Stimulated activated CD4-positive, alpha-beta T cell treated with anti-CD3 and anti-CD28 coated beads, Interleukin-2, amount 100 ng/mL, for 4 hours (primary cell): ENCODE results near the gene WNT5B.
A peak's percentile ranks its signal among the peaks of the same experiment; 100 is the strongest.

Experiments used
- DNase-seq: peaks from one replicate; pipeline ENCODE4 v3.0.0-alpha.2; 2020; ENCODE audit warnings: low read depth

Gene WNT5B

DNA sequence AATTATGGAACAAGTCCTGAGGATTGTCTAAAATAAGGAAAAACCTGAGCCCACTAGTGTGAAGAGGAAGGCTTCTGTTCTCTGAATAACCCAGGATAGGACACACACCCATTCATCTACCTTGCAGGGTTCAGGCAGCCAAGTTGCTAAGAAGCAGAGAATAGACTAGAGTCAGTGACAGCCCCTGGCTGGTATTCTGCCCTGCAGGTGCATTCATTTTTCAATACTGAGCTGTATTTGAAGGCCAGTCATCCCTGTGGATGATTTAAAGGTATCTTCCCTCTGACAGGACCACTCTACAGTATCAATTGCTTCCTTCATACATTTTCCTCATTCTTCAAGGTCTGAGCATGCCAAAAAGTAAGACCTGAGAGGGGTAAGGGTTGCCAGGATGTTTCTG, 22.9 kb downstream of the WNT5B start:
- DNase-seq = no peak

DNA sequence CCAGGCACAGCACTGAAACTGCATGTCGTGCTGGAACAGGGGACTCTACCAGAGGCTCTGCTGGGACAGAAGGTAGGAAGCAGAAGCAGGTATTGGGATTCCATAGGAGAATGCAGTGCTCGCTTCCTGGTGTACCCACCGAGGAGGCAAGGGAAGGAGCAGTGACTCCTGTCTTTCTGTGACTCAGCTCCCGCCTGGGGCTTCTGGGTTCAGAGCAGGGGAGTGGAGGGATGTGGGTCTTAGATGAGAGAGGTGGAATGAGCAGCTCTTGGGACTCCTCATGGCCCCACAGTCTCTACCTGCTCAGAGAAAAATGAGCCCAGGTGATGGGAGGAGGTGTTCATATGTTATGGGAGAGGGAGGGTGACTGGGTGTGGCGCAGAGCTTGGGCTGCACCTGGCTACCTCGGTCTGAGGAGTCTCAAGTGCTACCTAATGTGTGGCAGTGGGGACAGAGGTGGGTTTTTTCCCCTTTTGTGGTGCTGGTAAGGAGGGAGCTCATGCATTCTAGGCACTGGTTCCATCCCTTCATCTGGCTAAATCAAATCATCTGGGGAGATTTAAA, 26.3 kb downstream of the WNT5B start:
- no peak for DNase-seq

GRCh38 chr12:1656902-1657301, 27.9 kb downstream of the WNT5B start:
- DNase-seq = no peak

GRCh38 chr12:1657688-1658087, 28.7 kb downstream of the WNT5B start:
- no peak for DNase-seq

- peak; percentile 71 for DNase-seq
Observed at GRCh38 chr12:1660304-1661187, 31.5 kb downstream of the WNT5B start.

GRCh38 chr12:1661553-1662335, 32.7 kb downstream of the WNT5B start:
- peak; percentile 73 for DNase-seq

DNA sequence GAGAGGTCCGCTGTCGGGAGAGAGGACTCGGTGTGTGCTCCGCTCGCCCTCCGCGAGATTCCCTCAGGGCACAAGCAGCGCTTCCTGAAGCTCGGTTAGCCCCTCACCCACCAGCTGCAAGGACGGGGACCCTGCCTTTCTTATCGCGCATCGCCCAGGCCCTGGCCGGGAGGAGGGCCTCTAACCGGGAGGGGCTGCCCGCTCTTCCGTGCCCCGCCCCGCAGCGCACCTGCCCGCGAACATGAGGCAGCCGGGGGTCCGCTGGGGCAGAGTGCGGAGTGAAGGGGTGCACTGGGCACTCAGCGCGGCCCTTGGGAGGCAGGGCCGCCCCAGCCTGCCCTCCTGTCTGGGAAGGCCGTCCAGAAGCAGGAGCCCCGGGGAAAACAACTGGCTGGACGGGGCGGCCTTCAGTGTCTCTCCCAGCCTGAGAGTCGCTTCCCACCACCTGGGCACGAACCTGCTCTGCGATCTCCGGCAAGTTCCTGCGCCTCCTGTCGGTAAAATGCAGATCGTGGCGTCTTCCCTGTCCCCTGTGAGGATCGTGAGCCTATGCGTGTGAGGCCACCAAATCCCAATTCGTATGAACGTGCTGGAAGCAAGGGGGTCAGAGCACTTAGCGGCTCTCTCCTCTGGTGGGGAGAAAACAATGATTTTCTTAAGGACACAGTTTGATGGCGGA, 33.9 kb downstream of the WNT5B start:
- DNase-seq = no peak

DNA sequence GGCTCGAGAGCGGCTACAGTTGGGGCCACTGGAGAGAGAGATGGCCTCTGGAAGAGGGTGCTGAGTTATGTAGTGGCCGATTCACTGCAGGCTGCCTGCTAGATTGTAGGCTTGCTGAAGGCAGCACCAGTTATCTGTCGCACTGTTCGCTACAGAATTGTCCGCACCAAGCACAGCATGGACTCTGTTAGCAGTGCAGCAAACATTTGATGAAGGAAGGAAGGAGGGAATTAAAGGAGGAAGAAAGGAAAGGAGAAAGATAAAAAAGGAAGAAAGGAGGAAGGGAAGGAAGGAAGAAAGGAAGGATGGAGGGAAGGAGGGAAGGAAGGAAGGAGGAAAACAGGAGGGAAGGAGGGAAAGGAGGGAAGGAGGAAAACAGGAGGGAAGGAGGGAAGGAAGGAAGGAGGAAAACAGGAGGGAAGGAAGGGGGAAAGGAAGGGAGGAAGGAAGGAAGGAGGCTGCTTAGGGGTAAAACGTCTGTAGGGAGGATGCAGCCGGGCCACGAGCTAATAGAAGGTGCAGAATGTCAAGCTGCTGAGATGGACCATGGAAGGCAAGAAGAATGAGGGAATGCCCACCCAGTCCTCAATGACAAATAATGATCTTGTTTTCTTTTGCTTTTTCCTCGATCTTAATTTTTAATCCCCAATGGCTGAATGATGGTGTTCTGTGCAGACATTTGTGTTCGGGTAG, 34.6 kb downstream of the WNT5B start:
- no peak for DNase-seq

DNA sequence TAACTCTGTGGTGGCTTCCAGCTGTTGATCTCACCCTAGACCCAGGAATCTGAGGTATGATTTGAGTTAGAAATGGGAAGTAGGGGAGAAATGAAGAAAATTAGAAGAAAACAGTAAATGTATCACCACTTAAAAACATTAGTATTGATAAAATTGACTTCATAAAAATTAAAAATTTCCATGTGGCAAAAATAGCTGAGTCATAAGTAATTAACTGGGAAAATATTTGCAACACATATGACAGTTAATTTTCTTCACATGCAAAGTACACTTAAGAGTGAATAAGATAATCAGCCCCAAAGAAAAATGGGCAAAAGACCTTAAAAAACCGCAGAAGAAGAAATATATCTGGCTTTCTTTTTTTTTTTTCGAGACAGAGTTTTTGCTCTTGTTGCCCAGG, 36.3 kb downstream of the WNT5B start:
- DNase-seq = no peak

- no peak for DNase-seq
Observed at GRCh38 chr12:1666215-1666614, 37.2 kb downstream of the WNT5B start.

- no peak for DNase-seq
Observed at GRCh38 chr12:1666685-1667162, 37.7 kb downstream of the WNT5B start.

DNA sequence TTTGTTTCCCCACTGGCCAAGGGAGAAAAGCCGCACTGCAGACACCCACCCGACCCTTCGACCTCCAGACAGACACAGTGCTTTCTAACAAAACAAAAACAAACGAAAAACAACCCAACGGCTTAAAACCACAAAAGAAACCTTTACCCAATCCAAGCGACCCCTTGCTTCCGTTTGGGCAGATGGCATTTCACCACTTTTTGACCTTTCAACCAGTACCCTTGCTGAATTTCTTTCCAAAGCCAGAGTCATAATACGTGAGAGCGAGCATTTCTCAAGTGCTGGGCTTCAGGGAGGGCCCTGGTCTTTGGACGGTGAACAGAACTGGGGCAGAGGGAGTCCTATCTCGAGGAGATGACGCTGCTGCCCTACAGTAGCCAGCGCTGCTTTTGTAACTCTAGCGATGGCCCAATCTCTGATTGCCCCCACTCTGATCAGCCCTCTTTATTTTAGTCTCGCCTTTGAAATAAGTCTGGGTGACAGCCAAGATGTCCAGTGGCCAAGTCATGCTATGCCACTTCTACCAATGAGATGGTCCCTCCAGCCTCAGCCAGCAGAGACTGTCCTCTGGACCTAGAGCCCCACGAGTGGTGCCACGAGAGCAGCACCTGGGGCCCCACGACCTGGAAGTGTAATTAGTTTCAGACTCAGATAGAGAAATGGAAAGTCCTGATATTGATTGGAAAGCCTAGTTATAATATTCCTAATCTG, 40.0 kb downstream of the WNT5B start:
- no peak for DNase-seq

GRCh38 chr12:1670358-1671268, 41.6 kb downstream of the WNT5B start:
- no peak for DNase-seq

DNA sequence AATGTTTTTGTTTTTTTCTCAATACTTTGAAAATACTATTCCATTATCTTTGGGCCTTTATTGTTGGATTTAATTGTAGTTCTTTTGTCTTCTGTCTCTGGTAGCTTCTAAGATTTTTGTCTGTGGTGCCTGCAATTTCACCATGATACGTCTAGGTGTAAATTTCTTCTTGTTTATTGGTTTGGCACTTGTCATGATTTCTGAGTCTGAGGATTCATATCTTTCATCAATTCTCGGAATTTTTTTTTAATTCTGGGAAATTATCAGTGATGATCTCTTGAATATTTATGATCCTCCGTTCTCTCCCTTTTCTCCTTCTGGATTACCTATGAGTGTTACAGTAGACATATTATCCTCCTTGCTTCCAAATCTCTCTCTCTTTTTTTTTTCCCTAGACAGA, 47.0 kb downstream of the WNT5B start:
- DNase-seq = no peak

- DNase-seq = no peak
Observed at GRCh38 chr12:1680804-1681492, 51.9 kb downstream of the WNT5B start.

DNA sequence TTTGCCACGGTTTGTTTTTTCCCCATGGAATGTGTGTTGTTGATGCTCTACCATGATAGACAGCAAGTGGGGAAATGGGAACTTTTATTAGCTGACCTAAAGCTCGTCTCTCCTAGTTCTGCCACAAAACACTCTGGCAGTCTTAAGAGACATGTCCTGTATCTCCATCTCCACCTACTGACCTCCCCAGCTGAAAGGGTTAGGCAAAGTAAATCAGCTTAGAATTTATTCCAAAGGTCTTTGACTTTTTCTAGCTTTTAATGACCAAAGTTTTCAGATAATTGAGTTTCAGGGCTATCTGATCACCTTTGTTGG, 52.4 kb downstream of the WNT5B start:
- DNase-seq = no peak

- no peak for DNase-seq
Observed at GRCh38 chr12:1688086-1688710, 59.2 kb downstream of the WNT5B start.

DNA sequence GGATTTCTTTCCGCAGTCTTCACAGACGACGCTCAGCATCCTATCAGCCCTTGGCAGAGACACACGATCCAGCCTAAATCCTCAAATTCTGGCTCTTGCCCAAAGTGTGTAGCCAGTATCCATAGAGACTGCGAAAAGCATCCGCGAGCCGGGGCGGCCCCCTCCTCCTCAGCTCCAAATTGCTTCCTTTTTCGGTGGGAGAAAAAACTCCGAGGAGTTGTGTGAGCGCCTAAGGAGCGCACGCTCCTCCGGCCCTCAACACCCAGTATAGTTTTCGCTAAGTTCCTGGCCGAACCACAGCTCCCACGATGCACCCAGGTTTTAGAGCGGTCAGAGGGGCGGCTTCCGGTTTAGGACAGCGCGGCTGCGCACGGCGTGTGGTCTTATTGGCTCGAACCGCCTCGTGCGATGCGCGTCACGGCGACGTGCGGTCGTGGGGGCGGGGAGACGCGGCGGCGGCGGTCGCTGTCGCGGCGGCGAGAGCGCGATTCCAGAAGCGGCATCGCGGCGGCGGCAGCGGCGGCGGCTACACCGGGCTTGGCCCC, 61.6 kb downstream of the WNT5B start, which contains the start of gene ADIPOR2:
Gene ADIPOR2, plus strand, starts transcription at position 493 of the 545 bp plus-strand sequence. CDS start 63,274 bp downstream, outside the sequence.
- DNase-seq = peak; percentile 93
